Fibroblast of upper back skin (primary cell): ENCODE data around the gene VRK3.
A peak's percentile ranks its signal among the peaks of the same experiment; 100 is the strongest.

Experiments
- DNase-seq: peaks from one replicate; pipeline ENCODE4 v3.0.0-alpha.2; 2013

The VRK3 gene

DNA sequence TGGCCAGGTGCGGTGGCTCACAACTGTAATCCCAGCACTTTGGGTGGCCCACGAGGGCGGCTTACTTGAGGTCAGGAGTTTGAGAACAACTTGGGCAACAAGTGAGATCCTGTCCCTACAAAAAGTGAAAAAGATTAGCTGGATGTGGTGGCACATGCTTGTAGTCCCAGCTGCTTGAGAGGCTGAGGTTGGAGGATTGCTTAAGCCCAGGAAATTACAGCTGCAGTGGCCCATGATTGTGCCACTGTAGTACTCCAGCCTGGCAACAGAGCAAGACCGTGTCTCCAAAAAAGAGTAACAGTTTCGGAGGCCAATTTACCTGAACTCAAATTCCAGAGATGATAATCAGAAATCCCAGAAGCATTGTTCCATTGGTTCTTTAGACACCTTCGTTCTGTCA, 5.1 kb upstream of the VRK3 start:
- no peak for DNase-seq

DNA sequence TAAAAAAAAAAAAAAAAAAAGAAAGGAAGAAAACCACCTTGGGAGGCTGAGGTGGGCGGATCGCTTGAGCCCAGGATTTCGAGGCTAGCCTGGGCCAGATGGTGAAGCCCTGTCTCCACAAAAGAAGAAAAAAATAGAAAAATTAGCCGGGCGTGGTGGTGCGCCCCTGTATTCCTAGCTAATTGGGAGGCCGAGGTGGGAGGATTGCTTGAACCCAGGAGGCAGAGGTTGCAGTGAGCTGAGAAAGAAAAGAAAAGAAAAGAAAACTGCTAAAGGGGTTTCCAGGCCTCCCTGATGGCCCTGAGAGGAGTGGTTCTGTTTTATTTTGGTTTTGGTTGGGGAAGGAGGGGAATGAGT, 1.4 kb upstream of the VRK3 start:
- DNase-seq: no peak

DNA sequence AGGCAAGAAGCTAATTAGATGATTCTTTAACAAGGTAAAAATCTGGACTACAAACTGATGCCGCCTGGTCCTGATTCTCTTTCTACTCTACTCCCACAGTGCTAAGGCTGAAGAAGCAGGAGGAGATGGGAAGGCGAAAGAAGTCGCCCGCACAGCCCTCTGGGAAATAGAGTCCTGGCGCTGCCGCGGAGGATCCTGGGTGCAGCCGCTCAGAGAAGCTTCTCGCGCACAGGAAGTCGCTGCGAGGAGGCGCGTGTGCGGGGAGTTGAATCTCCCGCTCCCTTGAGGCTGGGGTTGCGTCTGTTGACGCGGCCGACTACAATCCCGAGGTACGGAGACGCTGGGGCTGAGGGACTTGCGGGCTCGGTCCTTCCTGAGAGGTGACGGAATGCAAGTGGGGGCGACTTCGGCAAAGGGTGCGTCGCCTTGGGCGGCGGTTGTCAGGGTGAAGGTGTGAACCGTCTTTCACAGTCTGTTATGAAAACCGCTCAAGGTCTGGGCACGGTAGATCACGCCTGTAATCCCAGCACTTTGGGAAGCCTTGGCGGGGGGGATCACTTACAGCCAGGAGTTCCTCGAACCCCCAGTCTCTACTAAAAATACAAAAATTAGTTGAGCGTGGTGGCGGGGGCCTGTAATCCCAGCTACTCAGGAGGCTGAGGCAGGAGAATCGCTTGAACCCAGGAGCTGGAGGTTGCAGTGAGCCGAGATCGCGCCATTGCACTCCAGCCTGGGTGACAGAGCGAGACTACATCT, 800 bp upstream of the VRK3 start, which contains the start of gene ZNF473:
Gene ZNF473, plus strand, starts transcription at position 212 of the 756 bp plus-strand sequence. CDS start 5,078 bp downstream, outside the sequence.
- DNase-seq: peak; percentile 95

DNA sequence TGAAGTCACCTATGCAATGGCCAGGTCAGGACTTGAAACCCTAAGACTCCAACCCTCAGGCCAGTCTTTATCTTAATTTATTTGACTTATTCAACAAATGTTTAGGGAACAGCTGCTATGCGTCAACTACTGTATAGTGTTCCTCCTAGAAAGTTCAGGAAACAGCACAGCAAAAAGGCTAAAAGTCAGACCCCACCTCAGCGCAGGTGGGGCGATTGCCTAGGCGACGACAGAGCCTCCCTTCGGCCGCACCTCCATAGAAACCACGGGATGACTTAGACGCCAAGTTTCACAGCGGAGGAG, 502 bp downstream of the VRK3 start:
- DNase-seq: no peak

DNA sequence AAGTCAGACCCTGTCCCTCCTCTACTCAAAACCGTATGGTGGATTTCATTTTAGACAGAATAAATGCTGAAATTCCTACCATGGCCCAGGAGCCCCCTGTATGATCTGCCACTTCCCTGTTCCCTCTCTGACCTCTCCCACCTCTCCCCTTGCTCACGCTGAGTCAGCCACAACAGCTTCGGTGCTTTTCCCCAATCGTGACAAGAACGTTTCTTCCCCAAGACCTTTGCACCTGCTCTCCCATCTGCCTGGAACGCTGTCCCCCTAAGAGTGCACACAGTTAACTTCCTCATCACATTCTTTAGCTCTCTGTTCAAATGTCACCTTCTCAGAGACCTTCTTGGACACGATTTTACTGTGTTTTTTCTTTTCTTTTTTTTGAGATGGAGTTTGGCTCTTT, 2.3 kb downstream of the VRK3 start:
- no peak for DNase-seq

DNA sequence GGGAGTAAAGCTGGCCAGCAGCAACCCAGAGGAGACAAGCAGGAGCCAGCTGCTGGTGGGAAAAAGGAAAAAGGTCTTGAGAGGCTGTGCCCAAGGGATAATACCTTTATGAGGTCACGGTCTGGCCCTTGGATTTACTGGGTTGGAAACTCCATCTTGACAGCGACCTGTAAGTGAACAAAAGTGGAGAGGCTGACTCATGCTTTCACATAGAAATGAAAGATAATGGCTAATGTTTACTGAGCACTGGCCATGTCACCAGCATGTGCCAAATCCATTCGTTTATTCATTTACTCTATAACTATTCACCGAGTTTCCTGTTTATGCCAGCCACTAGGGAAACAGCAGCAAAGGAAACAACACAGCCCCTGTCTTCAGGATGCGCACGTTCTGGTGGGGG, 4.7 kb downstream of the VRK3 start:
- DNase-seq: no peak

DNA sequence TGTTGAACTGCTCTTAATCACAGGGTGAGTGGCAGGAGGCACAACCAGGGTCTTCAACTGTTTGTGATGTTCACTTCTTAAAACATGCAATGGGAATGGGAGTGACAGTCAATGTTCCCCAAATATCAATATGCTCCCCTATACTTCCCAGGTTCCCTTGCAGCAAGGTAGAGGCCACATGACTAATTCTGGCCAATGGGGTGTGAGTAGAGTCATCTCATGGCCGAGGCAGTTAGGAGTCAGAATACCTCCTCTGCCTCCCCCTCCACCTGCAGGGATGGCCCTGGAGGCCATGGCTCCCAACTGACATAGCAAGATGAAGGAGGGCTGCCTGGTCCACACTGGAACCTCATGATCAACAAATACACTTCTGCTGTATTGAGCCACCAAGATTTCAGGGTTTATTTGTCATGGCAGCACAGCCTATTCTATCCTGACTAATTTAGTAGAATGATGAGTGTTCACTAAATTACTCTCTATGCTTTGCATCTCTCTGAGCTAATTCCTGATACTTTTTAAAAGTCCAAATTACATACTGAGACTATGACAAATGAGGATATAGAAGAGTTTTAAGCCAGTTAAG, 8.9 kb downstream of the VRK3 start:
- no peak for DNase-seq

DNA sequence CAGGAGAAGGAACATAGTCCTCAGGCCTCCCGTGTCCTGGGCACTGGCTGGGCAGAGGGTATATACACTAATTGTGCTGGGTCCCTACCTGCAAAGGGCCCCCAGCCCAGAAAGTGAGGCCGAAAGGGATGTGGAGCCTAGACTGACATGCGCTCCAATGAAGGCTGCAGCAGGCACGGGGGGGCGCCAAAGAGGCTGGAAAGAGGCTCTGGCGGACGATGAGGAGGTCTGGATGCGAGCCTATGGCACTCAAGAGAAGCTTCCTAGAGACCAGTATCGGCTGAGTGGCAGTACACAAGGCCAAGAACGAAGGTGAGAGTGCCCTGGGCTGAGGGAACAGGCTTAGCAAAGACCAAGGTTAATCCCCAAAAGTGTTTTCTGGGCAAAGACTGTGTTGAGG, 16.6 kb downstream of the VRK3 start:
- no peak for DNase-seq

DNA sequence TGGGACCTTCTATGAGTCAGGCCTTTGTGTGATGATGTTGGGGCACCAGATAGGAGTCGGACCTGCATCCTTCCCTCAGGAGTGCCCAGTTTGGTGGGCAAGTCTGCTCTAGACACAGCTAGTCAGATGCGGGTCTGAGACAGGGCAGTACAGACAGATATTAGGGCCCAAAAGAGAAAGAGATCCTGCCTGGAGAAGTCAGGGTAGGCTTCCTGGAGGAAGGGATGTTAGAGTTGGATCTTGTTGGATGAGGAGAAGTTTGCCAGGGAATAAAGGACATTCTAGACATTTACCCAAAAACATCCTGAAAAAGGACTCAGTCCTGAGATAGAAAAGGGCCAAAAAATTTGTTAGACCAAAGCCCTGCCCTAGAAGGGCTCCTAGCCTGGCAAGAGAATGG, 17.2 kb downstream of the VRK3 start:
- DNase-seq: no peak

DNA sequence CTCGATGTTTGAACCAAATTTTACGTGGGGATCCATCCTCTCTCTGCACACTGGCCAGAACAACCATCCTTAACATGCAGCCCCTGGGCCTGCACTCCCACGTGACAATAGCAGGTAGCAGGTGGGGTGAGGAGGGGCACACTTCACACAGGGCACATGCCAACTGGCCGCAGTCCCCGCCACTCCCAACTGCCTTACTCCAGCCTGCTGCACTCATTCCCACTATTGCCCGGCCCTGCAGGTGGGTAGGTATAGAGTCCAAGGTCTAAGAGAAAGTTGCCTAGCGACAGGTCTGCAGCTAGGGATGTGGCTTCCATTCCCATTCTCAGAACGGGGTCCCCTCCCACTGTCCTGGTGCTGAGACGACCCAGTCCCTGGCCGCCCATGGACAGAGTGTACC, 18.0 kb downstream of the VRK3 start:
- DNase-seq: no peak

DNA sequence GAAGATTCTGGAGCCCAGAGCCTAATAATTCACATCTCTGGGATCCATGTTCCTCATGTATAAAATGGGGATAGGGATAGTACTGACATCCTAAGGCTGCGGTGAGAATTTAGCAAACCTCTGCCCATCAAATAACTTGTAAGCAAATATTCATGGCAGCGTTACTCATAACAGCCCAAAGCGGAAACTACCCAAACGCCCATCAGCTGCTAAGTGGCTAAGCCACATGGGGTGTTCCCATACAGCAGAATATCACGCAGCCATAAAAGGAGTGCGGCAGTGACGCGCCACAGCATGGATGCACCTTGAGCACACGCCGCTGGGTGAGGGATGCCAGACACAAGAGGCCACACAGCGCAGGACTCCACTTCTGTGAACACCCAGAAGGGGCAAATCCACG, 19.7 kb downstream of the VRK3 start:
- DNase-seq: no peak

DNA sequence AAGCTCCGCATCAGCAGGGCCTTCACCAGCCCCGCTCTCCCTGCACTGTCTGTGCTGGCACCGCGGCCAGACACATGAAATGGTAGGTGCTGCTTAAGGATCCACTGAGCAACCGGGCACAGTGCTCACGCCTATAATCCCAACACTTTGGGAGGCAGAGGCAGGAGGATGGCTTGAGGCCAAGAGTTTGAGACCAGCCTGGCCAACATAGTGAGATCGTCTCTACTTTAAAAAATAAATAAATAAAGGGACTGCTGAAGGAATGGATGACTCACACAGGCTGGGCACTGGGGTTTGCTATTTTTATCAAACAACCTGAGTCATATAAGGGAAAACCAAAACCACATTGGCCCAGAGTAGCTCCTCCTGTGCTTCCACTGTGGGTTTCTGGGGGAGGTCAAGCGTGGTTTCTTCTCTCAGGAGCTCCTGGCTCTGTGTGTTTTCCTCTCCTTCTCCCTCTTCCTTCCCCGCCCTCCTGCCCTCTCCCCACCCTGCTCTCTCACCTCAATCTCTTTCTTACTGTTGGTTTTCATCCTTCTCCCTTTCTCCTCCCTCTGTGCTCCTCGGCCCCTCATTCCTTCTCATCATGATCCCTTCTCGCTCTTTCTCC, 21.3 kb downstream of the VRK3 start:
- DNase-seq: peak; percentile 97

DNA sequence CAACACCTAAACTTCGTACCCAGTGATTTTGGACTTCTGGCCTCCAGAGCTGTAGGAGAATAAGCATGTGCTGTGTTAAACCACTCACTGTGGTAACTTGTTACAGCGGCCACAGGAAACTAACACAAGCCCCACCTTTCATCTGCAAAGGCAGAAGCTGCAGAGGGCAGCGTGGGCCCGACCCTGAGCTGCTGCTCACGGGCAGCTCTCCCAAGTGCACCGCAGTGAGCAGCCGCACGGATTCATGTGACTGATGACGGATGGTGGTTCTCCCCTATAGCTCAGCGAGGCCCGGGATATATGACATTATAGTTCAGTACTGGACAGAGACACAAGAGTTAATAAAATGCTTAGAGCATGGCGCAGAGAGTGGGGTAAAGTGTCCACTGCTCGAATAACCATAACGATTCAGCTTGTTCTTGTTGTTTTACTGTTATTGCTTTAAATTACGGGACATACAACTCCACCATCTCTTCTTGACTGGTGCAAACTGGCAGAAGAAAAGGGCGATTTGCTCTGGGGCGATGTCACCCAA, 21.9 kb downstream of the VRK3 start:
- DNase-seq: no peak

DNA sequence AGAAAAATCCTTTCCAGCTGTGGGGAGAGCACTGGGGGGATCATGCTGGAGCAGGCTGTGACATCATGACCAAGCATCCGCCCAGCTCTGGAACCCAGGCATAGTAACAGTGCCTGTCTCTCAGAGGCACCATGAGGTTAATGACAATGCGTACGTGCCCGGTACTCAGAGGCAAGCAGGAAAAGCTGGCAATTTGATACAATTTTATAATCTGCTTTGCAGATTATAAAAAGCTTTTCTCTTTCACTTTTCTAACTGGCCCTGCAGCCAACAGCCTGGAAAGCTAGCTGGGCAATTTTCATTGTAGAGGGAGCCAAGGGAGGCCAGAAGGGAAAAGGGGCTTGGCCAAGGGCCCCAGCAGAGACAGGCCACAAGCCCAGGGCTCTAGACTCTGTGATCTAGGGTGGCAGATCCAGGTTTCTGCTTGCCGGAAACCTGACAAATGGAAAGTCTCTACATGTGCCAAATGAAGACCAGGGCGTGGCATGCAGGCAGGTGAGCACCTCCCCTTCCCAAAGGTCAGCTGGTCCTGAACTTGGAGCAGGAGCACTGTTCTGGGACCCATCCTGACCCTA, 22.7 kb downstream of the VRK3 start:
- no peak for DNase-seq

DNA sequence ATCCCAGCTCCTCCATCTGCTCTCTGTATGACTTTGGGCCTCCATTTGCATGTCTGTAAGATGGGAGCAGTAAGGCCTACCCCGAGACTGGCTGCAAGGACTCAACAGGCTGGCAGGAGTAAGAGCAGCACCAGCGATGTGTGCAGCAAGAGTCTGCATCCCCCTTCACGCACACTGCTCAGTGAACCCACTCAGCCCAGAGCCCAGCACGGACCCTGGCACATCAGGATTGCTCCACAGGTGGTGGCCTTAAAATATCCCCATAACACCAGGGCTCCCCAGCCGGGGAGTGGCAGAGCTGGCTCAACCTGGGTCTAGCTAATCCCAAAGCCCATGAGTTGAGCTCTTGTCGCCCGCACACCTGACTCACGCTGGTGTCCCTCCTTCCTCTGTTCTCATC, 23.4 kb downstream of the VRK3 start:
- DNase-seq: no peak

DNA sequence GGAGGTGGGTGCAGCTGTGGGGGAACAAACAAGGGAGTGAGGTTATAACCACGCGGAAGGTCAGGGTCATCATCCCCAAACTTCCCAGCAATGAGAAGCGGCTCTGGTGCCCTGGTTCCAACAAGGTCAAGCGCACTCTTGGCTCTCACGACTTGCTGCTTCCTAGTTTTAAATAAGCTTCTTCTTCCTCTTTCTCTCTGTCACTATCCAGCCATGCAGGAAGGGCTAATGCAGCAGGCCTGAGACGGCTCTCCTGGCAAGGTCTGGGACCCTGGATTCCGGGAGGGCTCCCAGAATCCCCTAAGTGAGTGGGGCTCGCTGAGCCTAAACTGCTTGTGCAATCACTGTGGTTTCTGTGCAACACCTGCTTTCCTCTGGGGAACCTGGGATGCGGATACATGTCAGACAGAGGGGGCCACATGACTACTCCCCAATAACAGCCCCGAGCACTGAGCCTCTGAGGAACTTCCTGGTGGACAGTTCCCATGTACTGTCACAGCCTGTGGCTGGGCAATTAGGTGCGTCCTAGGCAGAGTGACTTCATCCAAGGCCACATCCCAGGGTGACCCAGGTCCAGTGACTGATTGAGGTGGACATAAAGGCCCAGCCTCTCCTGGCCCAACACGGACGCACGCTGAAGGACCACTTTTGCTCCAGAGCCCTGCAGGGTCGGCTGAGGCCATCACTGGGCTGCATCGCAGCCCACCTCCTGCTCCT, 24.2 kb downstream of the VRK3 start:
- no peak for DNase-seq

DNA sequence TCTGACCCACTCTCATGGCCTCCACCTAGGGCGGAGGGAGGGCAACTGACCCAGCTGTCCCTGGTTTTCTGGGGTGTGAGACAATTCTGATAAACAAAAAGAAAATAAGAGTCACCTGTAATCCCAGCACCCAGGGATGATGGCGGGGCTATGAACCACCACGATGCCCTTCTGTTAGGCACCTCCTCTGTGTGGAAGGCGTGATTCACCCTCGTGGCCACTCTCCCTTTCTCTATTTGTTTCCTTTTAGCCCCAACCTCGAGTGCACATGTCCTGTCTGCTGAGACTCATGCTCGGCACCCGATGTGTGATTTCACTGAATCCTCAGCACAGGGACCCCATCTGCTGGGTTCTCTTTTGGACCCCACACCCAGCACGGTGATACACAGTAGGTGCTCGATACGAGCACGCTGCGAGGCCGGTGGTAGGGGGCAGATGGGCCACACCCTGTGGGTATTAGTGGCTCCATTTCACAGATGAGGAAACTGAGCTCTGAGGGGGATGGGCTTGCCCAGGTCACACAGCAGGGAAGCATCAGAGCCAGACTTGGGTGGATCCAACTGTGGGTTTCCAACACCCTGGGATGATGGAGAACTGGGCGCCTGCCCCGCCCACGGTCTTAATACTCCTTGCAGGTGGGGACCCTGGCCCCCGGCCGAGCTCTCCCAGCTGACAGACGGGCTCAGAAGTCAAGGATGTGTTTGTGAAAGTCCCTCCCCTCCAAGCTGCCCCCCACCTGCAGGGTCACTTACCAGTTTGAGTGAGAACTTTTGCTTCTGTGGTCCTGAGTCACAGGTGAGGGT, 24.9 kb downstream of the VRK3 start:
- no peak for DNase-seq

DNA sequence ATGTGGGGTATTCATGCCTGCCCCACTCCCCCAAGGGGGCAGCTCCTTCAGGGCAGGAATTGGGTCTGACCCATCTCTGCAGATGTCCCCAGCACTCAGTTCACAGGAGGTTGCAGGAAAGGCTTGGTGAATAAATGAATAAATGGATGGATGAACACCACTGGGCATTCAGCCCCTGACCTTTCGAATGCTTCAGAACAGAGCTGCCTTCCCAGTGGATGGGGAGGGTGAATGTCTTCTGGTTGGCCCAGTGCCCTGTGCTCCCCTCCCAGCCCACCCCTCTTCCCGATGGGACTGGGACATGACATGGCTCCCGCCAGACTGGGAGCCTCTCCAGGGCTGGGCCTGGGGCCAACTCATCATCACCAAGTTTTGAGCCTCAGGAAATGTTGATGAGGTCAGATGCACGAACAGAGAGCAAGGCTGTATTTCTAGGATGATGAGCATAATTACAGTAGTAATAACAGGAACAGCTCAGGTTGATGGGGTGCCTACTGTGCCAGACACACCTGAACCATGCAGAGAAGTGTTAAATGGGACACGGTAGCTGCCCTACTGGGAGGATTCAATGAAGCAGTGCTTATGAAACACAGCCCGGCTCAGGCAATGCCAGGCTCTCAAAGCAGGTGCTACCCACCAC, 25.7 kb downstream of the VRK3 start:
- no peak for DNase-seq

DNA sequence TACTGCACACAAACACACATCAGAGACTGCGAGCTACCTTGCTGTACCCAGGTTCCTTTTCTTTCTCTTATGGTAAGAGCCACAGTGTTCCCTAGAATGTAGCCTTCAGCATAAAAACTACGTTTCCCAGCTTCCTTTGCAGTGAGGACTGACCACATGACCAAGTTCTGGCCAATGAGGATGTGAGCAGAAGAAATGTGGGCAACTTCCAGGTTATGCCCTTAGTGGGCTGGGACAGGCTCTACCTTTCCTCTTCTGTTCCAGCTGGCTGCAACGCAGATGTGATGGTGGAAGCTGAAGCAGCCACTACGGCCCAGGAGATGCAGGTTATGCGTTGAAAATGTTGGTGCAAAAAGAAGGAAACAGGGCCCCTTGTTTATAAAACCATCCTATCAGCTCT, 27.5 kb downstream of the VRK3 start:
- DNase-seq: no peak

DNA sequence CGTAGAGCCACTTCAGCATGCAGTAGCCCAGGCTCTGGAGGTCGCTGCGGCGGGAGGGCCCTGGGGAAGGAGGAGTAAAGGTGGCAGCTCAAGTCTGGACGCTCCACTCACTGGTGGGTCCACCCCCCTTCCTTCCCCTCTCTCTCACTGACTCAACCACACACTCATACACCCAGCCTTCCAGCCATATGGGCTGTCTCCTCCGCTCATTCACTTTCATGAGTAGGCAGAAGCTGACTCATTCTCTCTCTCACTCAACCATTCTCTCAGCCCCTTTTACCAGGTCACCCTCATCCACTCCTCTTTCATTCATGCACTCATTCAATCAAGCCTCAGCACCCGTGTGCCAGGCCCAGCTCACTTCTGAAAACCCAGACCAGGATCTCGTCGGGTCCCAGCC, 36.7 kb downstream of the VRK3 start:
- DNase-seq: peak; percentile 36

DNA sequence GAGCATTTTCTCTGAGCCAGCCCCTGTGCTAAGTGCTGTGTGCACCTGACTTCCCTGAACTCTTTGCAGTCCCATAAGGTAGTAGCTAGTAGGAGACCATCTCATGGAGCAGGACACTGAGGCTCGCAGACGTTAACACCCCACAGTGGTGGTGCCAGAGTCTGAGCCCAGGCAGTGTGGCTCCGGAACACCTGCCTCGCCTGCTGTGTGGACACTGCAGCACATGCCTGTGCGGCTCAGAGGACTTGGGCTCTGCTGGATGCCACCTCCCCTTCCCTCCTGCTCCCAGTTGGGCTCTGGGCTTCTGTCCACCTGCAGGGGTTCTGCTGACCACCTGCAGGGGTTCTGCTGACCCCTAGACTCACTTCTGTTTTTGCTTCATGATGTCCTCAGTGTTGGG, 37.2 kb downstream of the VRK3 start:
- no peak for DNase-seq

DNA sequence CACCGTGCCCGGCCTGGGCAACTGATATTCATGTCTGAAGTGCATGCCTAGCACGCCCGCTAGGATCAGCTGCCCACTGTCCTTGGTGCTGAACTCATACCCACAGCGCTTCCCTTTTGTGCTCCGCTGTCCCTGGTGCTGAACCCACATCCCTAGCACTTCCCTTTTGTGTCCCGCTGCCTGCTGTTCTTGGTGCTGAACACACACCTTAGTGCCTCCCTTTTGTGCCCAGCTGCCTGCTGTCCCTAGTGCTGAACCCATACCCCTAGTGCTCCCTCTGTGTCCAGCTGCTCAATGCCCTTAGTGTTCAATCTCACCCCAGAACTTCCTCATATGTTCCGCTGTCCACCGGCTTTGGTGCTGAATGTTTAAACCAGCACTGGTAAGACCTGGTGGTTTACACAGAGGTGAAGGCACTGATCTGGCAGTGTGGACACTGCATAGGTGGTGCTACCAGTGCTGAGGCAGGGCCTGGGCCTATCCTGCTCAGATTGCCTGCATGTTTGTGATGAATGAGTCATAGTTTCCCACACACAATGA, 37.9 kb downstream of the VRK3 start:
- DNase-seq: peak; percentile 90
